Osteoblast (primary cell): ENCODE measurements around the gene ATP12A. TPM values are rescaled to one million over a fixed set of nuclear protein-coding genes. Genes with fewer than 3 reads are reported as not detected.
A peak's percentile ranks its signal among the peaks of the same experiment; 100 is the strongest.

Source experiments
- DNase-seq: peaks from one replicate; pipeline ENCODE4 v3.0.0; 2011; ENCODE audit warnings: low spot score, mixed read lengths; ENCODE audit not compliant: insufficient read length; ENCODE audit errors: missing footprints
- H2AFZ ChIP-seq: 2 replicates; pipeline ENCODE4 v1.6.0; 2011; ENCODE audit warnings: mild to moderate bottlenecking, low read length
- H3K27ac ChIP-seq: 2 replicates; pipeline ENCODE4 v1.5.1; 2011; ENCODE audit warnings: mild to moderate bottlenecking, low read depth, low read length, moderate library complexity
- H3K27me3 ChIP-seq: 2 replicates; pipeline ENCODE4 v1.6.0; 2012; ENCODE audit warnings: mild to moderate bottlenecking, control low read depth, inconsistent platforms, low read length, moderate library complexity; ENCODE audit not compliant: insufficient read depth
- H3K36me3 ChIP-seq: 2 replicates; pipeline ENCODE4 v1.5.1; 2011; ENCODE audit warnings: mild to moderate bottlenecking, low read length, control low read depth, moderate library complexity; ENCODE audit not compliant: insufficient read depth
- H3K4me1 ChIP-seq: 2 replicates; pipeline ENCODE4 v1.5.1; 2011; ENCODE audit warnings: mild to moderate bottlenecking, low read length, control low read depth, moderate library complexity; ENCODE audit not compliant: insufficient read depth
- H3K4me2 ChIP-seq: 2 replicates; pipeline ENCODE4 v1.6.0; 2011; ENCODE audit warnings: mild to moderate bottlenecking, low read length; ENCODE audit not compliant: insufficient read depth
- H3K4me3 ChIP-seq: fragments of 200-600 bp; sonication (generic); 3 replicates; pipeline ENCODE4 v1.5.1; 2012; ENCODE audit warnings: mild to moderate bottlenecking, low read length, inconsistent platforms; ENCODE audit not compliant: insufficient read depth
- H3K79me2 ChIP-seq: 2 replicates; pipeline ENCODE4 v1.6.0; 2012; ENCODE audit warnings: mild to moderate bottlenecking, low read length, control low read depth, inconsistent platforms; ENCODE audit not compliant: insufficient read depth
- H3K9me3 ChIP-seq: 2 replicates; pipeline ENCODE4 v1.5.1; 2011; ENCODE audit warnings: low read depth, low read length, control low read depth
- H4K20me1 ChIP-seq: 2 replicates; pipeline ENCODE4 v1.6.0; 2012; ENCODE audit warnings: mild to moderate bottlenecking, low read length, control low read depth; ENCODE audit not compliant: insufficient read depth
- total RNA-seq: library from RNA; depleted of rRNA; stranded (reverse); fragments of >200 nt; gene quantifications from 2 replicates; pipeline ENCODE4 v1.2.3, GENCODE V29; 2012
- TF ChIP-seq, protein P1 (sequence below): IDR thresholded peaks from 2 replicates; pipeline ENCODE4 v1.5.1; 2011; ENCODE audit warnings: mild to moderate bottlenecking, low read depth, low read length, moderate library complexity; ENCODE audit errors: extremely low read depth

The ATP12A gene
- total RNA-seq, 1 donor, result not detected

DNA sequence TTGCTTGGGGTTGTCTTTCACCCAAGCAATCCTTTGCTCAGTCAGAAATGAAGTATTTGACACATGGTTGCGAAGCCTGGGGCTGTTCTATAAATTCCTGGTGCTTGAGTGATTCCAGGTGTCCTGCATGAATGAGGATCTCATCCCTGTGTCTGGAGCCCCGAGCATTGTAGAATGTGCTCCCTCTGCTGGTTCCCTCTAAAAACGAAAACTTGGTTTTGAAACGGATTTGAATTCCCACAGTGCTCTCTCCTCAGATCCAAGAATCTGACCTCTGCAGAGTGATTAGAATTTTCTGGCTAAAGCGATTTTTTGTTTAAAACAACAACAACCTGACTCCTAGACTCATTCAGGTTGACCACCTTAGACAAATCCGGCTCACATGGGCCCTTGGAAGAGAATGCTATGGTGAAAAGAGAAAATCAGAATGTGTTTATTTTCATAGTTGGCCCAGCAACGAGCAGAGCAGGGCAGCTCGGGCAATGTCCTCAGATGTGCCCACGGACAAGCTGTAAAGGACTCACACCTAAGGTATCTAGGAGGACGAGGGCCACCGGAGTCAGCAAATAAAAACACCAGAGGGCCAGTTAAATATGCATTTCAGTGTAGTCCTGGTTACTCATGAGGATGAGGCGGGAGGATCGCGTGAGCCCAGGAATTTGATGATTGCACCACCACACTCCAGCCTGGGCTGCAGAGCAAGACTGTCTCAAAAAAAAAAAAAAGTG lies 8.7 kb upstream of the ATP12A start:
- H3K9me3 ChIP-seq, result no peaks in the 10 kb centered on the region
- TF ChIP-seq, protein P1, sequence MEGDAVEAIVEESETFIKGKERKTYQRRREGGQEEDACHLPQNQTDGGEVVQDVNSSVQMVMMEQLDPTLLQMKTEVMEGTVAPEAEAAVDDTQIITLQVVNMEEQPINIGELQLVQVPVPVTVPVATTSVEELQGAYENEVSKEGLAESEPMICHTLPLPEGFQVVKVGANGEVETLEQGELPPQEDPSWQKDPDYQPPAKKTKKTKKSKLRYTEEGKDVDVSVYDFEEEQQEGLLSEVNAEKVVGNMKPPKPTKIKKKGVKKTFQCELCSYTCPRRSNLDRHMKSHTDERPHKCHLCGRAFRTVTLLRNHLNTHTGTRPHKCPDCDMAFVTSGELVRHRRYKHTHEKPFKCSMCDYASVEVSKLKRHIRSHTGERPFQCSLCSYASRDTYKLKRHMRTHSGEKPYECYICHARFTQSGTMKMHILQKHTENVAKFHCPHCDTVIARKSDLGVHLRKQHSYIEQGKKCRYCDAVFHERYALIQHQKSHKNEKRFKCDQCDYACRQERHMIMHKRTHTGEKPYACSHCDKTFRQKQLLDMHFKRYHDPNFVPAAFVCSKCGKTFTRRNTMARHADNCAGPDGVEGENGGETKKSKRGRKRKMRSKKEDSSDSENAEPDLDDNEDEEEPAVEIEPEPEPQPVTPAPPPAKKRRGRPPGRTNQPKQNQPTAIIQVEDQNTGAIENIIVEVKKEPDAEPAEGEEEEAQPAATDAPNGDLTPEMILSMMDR, result peak; percentile 73
- H3K27me3 ChIP-seq, result no peaks in the 10 kb centered on the region
- peak overlapping the region; percentile 95 for H3K27ac ChIP-seq
- H3K79me2 ChIP-seq, result no peaks in the 10 kb centered on the region
- H3K36me3 ChIP-seq, result no peaks in the 10 kb centered on the region
- peak overlapping the region; percentile 70 for H3K4me3 ChIP-seq
- peaks cover 17% of the 10 kb centered on the region for H3K4me1 ChIP-seq
- no peaks in the 10 kb centered on the region for H4K20me1 ChIP-seq
- peak overlapping the region; percentile 97 for H3K4me2 ChIP-seq
- DNase-seq, result peak; percentile 94
- peak overlapping the region; percentile 84 for H2AFZ ChIP-seq

DNA sequence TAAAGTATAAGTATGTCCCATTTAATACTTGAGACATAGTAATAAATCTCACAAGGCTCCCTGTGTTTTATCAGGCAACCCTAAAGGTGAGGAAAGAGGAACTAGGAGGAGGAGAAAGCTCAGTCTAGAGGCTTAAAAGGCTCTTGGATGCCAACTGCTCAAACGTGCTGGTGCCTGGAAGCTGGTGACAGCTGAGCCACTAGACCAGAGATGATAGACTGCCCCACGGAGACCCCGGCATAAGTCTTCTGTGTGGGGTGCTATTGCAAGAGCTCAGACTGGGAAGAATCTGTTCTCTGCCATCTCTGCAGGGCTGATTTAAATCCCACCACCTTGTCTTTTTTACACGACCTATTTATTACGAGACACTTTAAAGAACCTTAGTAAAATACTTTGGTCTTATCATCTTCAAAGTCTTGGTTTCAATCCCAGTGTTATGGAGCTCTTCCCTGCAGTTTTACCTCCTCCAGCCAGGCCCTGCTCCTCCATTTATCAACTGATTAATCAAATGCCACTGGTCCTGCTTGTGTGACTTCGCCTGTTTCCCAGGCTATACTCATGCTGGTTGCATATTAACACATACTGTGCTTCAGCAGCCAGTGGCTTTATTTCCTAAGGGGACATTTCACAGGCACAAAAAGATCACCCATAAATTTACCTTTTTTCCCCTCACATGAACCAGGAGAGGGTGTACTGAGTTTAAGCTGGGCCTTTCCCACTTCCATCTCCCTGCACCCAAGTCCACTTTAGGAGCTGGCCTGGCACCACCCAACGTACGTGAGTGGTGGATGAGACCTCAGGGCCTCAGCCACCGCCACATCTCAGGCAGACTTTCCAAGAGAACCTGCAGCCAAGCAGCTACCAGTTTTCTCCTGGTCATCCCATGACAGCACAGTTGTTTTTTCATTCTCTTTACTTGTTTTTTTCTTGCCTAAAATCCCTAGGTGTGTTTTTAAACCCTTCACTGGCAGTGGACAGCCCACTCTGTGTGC lies 7.8 kb upstream of the ATP12A start:
- DNase-seq, result no peak
- Histone ChIP-seq H4K20me1 (no peaks in the 10 kb centered on the region), H3K9me3 (no peaks in the 10 kb centered on the region), H3K4me2 (peak overlapping the region; percentile 97), H3K79me2 (no peaks in the 10 kb centered on the region), H3K4me3 (no peak overlapping the region), H2AFZ (no peak overlapping the region), H3K4me1 (peaks cover 17% of the 10 kb centered on the region), H3K27me3 (no peaks in the 10 kb centered on the region), H3K36me3 (no peaks in the 10 kb centered on the region), H3K27ac (peak overlapping the region; percentile 95)
- TF ChIP-seq, protein P1, result no peak

GRCh38 chr13:24675806-24676570 lies 4.2 kb upstream of the ATP12A start:
- H3K4me3 ChIP-seq, result no peak overlapping the region
- TF ChIP-seq, protein P1, result no peak
- no peak overlapping the region for H2AFZ ChIP-seq
- no peaks in the 10 kb centered on the region for H3K36me3 ChIP-seq
- H4K20me1 ChIP-seq, result no peaks in the 10 kb centered on the region
- H3K27me3 ChIP-seq, result peaks cover 19% of the 10 kb centered on the region
- no peaks in the 10 kb centered on the region for H3K79me2 ChIP-seq
- H3K4me2 ChIP-seq, result no peak overlapping the region
- DNase-seq, result no peak
- H3K9me3 ChIP-seq, result no peaks in the 10 kb centered on the region
- H3K27ac ChIP-seq, result no peak overlapping the region
- peaks cover 12% of the 10 kb centered on the region for H3K4me1 ChIP-seq
